ENCODE measurements around the gene PLXNA4. TPM values are rescaled to one million over a fixed set of nuclear protein-coding genes. Genes with fewer than 3 reads are reported as not detected.

Gene PLXNA4
- total RNA-seq, 2 experiments from 2014 or later = 0.18 to 0.70 TPM

DNA sequence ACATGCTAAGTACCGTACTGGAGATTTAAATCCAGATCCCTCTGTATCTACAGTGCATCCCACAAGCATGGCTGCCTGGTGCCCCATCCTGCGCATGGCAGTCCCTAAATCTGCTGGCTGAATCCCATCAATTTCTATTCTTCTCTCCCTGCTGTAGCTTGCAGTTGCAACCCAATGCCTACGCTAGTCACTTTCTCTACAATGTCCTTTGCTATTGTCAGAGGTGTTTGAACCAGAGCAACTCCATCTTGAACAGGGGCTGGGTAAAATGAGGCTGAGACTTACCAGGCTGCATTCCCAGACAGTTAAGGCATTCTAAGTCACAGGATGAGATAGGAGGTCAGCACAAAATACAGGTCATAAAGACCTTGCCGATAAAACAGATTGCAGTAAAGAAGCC, 461.2 kb downstream of the PLXNA4 start:
- ATAC-seq = no peak
- CTCF ChIA-PET = no interaction called here
- POLR2A ChIA-PET = no interaction called here

DNA sequence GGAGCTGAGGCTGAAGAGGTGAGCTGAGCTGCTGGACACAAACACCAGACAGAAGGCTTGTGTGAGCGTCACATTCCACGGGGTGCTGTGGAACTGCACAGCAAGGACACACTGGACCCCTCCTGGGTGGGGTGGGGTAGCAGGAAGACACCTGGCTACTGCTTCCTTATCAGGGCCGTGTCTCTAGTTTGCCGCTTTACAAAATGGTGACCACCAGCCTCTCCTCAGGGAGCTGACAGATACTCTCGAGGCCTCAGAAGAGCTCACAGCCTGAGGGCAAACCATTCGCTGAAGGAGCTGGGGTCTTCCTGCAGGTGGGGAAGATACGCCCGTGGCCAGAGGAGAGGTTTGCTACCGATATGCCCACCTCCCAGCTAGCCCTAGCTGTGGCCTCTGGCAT, 461.9 kb downstream of the PLXNA4 start:
- no peak overlapping the region for H3K4me3 Mint-ChIP-seq

More for the DNA sequence above, 461.2 kb downstream of the PLXNA4 start:
- H3K4me3 Mint-ChIP-seq = no peak overlapping the region
- H3K9me3 Mint-ChIP-seq = no peaks in the 10 kb centered on the region
- H3K27me3 Mint-ChIP-seq = no peaks in the 10 kb centered on the region
- no peak for DNase-seq
- H3K27ac Mint-ChIP-seq = no peak overlapping the region
- no peaks in the 10 kb centered on the region for H3K4me1 Mint-ChIP-seq (ENCODE audit: low read depth)
- TF ChIP-seq, protein P1, sequence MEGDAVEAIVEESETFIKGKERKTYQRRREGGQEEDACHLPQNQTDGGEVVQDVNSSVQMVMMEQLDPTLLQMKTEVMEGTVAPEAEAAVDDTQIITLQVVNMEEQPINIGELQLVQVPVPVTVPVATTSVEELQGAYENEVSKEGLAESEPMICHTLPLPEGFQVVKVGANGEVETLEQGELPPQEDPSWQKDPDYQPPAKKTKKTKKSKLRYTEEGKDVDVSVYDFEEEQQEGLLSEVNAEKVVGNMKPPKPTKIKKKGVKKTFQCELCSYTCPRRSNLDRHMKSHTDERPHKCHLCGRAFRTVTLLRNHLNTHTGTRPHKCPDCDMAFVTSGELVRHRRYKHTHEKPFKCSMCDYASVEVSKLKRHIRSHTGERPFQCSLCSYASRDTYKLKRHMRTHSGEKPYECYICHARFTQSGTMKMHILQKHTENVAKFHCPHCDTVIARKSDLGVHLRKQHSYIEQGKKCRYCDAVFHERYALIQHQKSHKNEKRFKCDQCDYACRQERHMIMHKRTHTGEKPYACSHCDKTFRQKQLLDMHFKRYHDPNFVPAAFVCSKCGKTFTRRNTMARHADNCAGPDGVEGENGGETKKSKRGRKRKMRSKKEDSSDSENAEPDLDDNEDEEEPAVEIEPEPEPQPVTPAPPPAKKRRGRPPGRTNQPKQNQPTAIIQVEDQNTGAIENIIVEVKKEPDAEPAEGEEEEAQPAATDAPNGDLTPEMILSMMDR (IDR thresholded peaks at IDR 0.05) = no peak
- intact Hi-C loops (cut with micrococcal nuclease) = no loop called here
- no peaks in the 10 kb centered on the region for H3K36me3 Mint-ChIP-seq (ENCODE audit: low read depth)

DNA sequence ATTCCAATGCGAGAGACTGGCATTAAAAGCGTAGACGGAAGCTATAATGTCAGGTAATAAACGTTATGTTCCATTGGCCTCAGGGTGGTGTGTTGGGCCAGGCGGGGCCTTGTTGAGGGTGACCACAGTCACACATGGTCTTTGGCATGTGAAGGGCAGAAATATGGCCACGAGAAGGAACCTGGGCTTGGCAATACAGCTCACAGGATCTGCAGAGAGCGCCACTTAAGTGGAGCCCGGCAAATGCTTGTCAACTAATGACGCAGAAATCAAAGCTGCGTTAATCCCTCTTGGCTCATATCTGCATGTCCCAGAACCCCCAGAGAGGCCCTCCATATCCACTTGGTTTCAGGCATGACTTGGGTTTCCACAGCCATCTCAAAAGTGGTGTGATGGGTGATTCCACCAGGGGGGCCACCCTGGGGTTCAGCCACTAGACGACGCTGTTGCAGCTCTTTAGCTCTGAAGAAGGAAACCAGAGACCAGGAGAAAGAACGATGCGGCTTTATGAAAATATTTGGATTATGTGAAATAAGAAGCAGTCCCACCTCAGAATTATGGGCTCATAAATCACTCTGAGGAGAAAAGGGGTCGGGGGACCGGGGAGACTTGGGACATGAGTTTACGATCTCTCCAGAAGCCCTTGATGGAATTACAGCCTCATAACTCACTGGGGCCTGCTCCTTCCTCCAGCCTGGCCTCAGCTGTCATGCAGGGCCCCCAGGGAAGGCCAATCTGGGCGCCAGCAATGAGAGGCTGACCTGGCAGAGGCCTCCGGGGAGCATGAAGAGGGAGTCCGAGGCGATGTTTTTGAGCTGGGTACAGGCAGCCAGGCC, 462.5 kb downstream of the PLXNA4 start:
- no peaks in the 10 kb centered on the region for H3K9me3 Mint-ChIP-seq
- ATAC-seq (no peak), DNase-seq (no peak)
- H3K27ac Mint-ChIP-seq = no peak overlapping the region
- TF ChIP-seq, protein P1 (IDR thresholded peaks at IDR 0.05) = no peak
- CTCF ChIA-PET = no interaction called here
- H3K36me3 Mint-ChIP-seq (ENCODE audit: low read depth) = no peaks in the 10 kb centered on the region
- intact Hi-C loops (cut with micrococcal nuclease) = no loop called here
- POLR2A ChIA-PET = no interaction called here
- no peaks in the 10 kb centered on the region for H3K4me1 Mint-ChIP-seq (ENCODE audit: low read depth)
- H3K27me3 Mint-ChIP-seq = no peaks in the 10 kb centered on the region
- H3K4me3 Mint-ChIP-seq = no peak overlapping the region

More for the DNA sequence above, 461.9 kb downstream of the PLXNA4 start:
- CTCF ChIA-PET = no interaction called here
- H3K27ac Mint-ChIP-seq = no peak overlapping the region
- no peaks in the 10 kb centered on the region for H3K27me3 Mint-ChIP-seq
- no peaks in the 10 kb centered on the region for H3K36me3 Mint-ChIP-seq (ENCODE audit: low read depth)
- TF ChIP-seq, protein P1 (IDR thresholded peaks at IDR 0.05) = no peak
- no peaks in the 10 kb centered on the region for H3K9me3 Mint-ChIP-seq
- POLR2A ChIA-PET = no interaction called here
- intact Hi-C loops (cut with micrococcal nuclease) = no loop called here
- ATAC-seq (no peak), DNase-seq (no peak)
- no peaks in the 10 kb centered on the region for H3K4me1 Mint-ChIP-seq (ENCODE audit: low read depth)

DNA sequence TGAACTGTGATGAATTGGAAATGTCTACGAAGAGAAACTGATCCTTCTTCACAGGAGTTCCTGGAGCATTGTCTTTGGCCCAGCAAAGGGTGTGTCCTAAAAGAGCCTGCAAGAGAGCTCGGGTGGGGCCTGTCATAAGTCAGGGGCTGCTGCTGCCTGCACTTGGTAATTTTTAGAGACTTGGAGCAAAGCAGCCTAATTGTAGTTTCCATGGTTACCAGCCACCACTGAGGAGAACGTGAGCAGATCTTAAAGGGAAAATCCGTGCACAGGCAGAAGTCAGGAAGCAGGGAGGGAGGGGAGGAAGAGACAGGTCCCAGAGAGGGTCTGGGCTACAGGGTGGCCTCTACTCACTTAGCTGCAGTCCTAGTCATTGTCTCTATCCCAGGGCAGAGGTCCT, 463.6 kb downstream of the PLXNA4 start:
- no peak overlapping the region for H3K27ac Mint-ChIP-seq
- no peaks in the 10 kb centered on the region for H3K4me1 Mint-ChIP-seq (ENCODE audit: low read depth)
- no peaks in the 10 kb centered on the region for H3K9me3 Mint-ChIP-seq
- no peaks in the 10 kb centered on the region for H3K27me3 Mint-ChIP-seq
- TF ChIP-seq, protein P1 (IDR thresholded peaks at IDR 0.05) = no peak
- no peak overlapping the region for H3K4me3 Mint-ChIP-seq
- DNase-seq (no peak), ATAC-seq (no peak)
- intact Hi-C loops (cut with micrococcal nuclease) = no loop called here
- no peaks in the 10 kb centered on the region for H3K36me3 Mint-ChIP-seq (ENCODE audit: low read depth)
- ChIA-PET CTCF (no interaction called here), POLR2A (no interaction called here)

DNA sequence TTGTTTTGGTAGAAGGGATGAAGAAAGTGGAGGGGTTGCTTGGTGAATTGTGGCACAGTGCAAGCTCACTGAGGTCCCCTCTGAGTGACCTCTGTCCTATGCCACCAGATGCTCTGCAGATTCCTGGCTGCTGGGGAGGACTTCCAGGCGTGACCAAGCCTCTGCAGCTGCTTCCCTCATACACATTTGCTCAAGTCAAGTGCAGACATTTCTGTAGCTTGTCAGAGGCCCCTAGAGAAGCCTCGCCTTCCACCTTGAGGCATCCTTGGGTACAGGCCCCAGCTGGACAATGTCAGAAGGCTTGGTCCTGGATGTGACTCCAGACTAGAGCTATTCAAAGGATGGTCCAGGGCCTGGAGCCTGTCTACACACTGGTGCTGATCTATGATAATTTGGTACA, 464.2 kb downstream of the PLXNA4 start:
- DNase-seq (no peak), ATAC-seq (no peak)
- Mint-ChIP-seq H3K4me3 (no peak overlapping the region), H3K9me3 (no peaks in the 10 kb centered on the region), H3K4me1 (ENCODE audit: low read depth) (no peaks in the 10 kb centered on the region), H3K36me3 (ENCODE audit: low read depth) (no peaks in the 10 kb centered on the region), H3K27me3 (no peaks in the 10 kb centered on the region), H3K27ac (no peak overlapping the region)
- TF ChIP-seq, protein P1 (IDR thresholded peaks at IDR 0.05) = no peak
- ChIA-PET POLR2A (interaction anchor here (0.6 kb wide), 1 partner anchor 9 kb away, joined by 3 read pairs; no protein-coding TSS in a partner anchor), CTCF (interaction anchor here (1.5 kb wide), 1 partner anchor 63 kb away, joined by 4 read pairs; no protein-coding TSS in a partner anchor)
- intact Hi-C loops (cut with micrococcal nuclease) = no loop called here

All from activated CD8-positive, alpha-beta T cell treated with anti-CD3 and anti-CD28 coated beads for 36 hours (primary cell).